ENCODE data around the gene EIF4G2.
"Not testable (repeated sequence)": the region's sequence is repeated elsewhere in the genome, so short reads cannot be mapped to it uniquely, and the experiment has no call there.

The EIF4G2 gene

DNA sequence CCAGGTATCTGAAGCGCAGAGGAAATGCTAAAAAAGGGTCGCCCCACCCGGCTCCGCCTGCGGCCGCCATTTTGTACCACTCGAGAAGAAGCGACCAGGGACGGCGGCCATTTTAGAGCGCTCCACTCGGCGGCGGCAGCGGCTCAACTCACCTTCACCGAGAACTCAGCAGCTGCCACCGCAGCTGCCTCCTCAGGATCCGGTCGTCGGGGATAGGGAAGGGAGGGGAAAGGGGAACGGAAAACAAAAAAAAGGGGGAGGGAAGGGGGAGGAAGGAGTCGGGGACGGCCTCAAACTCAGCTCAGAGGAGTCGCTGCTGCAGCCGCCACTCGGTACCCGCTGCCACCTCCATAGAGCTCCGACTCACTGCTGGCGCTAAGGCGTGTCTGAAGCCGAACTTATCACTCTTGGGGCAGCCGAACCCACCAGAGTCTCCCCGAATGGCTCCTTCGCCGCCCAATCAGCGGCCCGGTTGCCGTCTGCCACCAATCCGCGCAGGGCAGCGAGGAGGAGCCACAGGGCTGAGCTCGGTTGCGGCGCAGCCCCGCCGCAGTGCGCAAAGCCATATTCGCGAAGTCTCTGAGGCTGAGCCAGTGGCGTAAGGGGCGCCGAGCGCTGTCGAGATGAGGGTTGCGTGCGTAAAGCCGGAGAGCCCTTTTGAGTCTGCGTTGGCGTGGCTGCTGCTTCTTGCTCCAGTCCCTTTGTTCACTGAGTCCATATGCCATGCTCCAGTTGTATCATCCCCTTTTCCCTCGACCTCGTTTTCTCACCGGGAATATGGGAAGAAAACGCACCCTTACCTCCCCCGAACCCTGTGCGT is at the start of gene EIF4G2:
EIF4G2 (minus strand) TSS at position 374 of the 820 bp plus-strand sequence.
- DNase-seq (ENCODE audit: low read depth in 3 of 3): peak; percentile 95 to 97 (median 97)

- peak; percentile 87 to 95 (median 91) for DNase-seq (ENCODE audit: low read depth in 3 of 3)
Observed at GRCh38 chr11:10857709-10858438, 49.1 kb upstream of the EIF4G2 start, which contains the start of gene ZBED5. Gene ZBED5, minus strand, starts transcription at chr11:10858053. Its CDS starts 3,108 bp downstream, at chr11:10854945.

GRCh38 chr11:10857459-10857708 is 48.7 kb upstream of the EIF4G2 start:
- no peak for DNase-seq (ENCODE audit: low read depth in 3 of 3)

DNA sequence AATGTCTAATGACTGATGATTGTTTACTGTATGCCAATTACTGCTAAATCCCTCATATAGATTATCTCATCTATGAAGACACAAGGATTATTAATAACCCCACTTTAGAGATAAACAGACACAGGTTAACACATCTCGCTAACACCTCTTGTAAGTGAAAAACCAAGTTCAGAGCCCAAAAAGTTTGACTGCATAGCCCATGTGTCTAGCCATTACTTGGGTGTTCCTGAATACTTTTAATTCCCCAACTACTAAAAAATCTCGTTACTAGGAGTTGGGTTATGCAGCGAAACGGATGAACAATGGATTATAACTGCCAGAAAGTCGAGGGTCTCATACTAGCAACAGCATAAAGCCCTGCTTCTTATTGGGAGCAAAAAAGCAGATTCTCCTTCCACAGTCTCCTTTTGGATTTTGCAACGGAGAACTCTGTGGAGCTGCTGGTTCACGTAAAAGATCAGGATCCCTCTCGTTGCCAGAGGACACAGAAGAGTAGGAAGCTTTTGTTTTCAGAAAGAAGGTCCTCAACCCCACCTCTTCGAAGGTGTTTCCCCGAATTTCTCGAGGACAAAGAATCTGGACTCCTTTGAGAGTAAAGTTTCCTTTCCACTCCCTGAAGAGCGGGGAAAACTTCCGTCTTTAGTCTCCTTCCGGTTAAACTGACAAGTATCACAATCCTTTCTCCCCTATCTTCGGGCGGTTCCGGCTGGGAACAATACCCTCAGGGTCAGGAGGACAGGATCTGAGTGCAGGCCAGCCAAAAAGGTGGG is 48.1 kb upstream of the EIF4G2 start:
- peak in 1 of 3 experiments; percentile 1 for DNase-seq (ENCODE audit: low read depth in 3 of 3)

DNA sequence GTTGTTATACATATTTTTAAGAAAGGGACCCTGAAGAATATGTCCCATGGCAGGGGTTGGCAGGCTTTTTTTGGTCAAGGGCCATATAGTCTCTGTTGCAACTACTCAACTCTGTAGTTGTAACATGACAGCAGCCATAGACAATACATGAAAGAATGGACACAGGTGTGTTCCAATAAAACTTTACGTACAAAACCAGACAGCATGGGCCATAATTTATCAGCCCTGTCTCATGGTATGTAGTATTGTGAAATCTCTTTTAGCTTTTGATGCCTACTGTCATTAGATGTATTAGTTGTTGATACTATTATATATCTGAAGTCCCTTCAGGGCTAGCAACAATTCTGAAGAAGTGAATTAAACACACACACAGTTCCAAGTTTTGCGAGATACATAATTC is 46.6 kb upstream of the EIF4G2 start:
- no peak for DNase-seq (ENCODE audit: low read depth in 3 of 3)

DNA sequence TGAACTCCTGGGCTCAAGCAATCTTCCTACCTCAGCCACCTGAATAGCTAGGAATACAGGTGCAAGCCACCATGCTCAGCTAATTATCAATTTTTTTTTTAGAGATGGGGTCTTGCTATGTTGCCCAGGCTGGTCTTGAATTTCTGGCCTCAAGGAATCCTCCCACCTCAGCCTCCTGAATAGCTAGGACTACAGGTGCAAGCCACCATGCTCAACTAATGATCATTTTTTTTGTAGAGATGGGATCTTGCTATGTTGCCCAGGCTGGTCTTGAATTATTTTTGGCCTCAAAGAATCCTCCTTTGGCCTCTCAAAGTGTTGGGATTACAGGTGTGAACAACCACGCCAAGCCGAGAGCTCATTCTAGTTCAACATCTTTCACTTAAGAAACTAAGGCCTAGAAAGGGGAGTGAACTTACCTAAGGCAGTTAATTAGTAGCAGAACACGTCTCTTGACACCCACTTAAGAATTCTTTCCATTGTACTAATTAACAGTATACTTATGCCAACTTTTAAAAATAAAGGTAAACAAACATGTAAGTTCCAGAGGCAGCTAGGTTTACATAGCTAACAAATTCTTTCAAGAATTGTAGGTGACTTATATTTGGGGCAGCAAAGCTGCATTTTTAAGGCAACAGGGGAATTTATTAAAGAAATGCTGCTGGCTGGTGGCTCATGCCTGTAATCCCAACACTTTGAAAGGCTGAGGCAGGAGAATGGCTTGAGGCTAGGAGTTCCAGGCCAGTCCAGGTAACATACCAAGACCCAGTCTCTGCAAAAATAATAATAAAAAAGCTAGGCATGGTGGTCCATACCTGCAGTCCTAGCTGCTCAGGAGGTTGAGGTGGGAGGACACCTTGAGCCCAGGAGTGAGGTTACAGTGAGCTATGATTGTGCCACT is 39.5 kb upstream of the EIF4G2 start:
- DNase-seq (ENCODE audit: low read depth in 3 of 3): no peak

DNA sequence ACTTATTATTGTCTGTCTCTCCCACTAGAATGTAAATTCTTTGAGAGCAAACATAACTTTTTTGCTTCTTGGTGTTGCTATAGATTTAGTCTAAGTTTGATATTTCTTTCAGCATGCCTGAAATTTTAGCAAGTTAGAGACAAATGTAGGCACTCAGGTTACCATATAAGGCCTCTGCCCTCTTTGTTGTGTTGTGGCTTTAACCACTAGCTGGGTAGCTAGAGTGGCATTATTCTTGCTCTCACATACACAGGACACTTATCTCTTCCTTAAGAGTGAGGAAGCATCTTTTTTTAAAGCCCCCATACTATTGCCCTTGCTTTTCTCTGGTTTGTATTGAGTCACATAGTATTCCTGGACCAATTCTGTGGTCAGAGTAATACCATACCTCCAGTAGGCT is 37.9 kb upstream of the EIF4G2 start:
- no peak for DNase-seq (ENCODE audit: low read depth in 3 of 3)

GRCh38 chr11:10845589-10845988 is 36.9 kb upstream of the EIF4G2 start:
- DNase-seq (ENCODE audit: low read depth in 3 of 3): no peak

GRCh38 chr11:10844796-10845195 is 36.1 kb upstream of the EIF4G2 start:
- DNase-seq (ENCODE audit: low read depth in 3 of 3): no peak

DNA sequence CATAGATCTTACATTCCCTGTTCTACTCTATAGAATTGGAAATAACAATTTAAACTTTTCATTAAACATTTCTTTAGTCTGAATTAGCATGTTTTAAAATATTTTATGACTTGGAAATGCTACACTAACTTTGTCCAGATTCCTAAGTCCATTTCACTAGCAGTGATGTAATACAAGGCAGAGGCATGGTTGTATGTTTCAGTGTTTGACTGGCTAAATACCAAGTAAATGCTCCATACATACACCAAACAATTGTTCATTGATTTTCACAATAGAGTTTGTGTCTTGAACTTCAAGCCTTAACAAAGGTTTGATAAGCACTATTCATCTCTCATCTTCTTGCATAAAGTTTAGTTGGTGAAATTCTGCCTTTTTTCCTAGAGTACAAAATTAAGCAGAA is 35.6 kb upstream of the EIF4G2 start:
- no peak for DNase-seq (ENCODE audit: low read depth in 3 of 3)

- DNase-seq (ENCODE audit: low read depth in 3 of 3): no peak
Observed at GRCh38 chr11:10838881-10839280, 30.2 kb upstream of the EIF4G2 start.

- DNase-seq (ENCODE audit: low read depth in 3 of 3): no peak
Observed at GRCh38 chr11:10838083-10838482, 29.4 kb upstream of the EIF4G2 start.

DNA sequence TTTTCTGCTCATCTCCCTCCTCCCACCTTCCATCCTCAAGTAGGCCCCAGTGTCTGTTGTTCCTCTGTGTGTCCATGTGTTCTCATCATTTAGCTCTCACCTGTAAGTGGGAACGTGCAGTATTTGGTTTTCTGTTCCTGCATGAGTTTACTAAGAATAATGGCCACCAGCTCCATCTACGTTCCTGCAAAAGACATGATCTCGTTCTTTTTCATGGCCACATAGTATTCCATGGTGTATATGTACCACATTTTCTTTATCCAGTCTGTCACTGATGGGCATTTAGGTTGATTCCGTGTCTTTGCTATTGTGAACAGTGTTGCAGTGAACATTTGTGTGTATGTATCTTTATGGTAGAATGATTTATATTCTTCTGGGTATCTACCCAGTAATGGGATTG is 28.2 kb upstream of the EIF4G2 start:
- not testable (repeated sequence) for DNase-seq (ENCODE audit: low read depth in 3 of 3)

GRCh38 chr11:10829139-10829538 is 20.4 kb upstream of the EIF4G2 start:
- no peak for DNase-seq (ENCODE audit: low read depth in 3 of 3)

GRCh38 chr11:10828402-10828801 is 19.7 kb upstream of the EIF4G2 start:
- no peak for DNase-seq (ENCODE audit: low read depth in 3 of 3)

- DNase-seq (ENCODE audit: low read depth in 3 of 3): no peak
Observed at GRCh38 chr11:10824888-10825287, 16.2 kb upstream of the EIF4G2 start.

- no peak for DNase-seq (ENCODE audit: low read depth in 3 of 3)
Observed at GRCh38 chr11:10823152-10823579, 14.4 kb upstream of the EIF4G2 start.

DNA sequence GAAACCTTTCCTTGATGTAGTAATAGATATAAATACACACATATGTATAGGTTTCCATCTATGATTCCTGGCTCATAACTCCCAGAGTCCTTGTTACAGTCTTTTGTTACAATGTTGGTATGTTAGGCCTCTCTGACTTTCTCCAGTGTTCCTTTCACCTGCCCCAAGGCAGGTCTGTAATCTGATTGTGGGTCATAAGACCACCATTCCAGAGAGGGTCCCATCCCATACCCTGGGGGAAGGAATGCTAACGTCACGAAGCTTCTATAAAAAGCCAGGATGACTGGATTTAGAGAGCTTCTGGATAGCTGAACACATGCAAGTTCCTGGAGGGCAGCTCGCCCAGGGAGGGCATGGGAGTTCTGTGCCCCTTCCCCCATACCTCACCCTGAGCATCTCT is 13.8 kb upstream of the EIF4G2 start:
- not testable (repeated sequence) for DNase-seq (ENCODE audit: low read depth in 3 of 3)

DNA sequence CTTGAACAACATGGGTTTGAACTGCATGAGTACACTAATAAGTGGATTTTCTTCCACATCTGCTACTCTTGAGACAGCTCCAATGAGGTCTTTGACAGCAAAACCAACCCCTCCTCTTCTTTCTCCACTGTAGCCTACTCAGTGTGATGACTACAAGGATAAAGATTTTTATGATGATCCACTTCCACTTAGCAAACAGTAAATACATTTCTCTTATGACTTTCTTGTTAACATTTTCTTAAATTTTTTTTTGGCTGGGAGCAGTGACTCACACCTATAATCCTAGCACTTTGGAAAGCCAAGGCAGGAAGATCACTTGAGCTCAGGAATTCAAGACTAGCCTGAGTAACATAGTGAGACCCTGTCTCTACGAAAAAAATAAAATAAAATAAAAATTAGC is 9.9 kb upstream of the EIF4G2 start:
- no peak for DNase-seq (ENCODE audit: low read depth in 3 of 3)

- no peak for DNase-seq (ENCODE audit: low read depth in 3 of 3)
Observed at GRCh38 chr11:10813945-10814344, 5.2 kb upstream of the EIF4G2 start.

DNA sequence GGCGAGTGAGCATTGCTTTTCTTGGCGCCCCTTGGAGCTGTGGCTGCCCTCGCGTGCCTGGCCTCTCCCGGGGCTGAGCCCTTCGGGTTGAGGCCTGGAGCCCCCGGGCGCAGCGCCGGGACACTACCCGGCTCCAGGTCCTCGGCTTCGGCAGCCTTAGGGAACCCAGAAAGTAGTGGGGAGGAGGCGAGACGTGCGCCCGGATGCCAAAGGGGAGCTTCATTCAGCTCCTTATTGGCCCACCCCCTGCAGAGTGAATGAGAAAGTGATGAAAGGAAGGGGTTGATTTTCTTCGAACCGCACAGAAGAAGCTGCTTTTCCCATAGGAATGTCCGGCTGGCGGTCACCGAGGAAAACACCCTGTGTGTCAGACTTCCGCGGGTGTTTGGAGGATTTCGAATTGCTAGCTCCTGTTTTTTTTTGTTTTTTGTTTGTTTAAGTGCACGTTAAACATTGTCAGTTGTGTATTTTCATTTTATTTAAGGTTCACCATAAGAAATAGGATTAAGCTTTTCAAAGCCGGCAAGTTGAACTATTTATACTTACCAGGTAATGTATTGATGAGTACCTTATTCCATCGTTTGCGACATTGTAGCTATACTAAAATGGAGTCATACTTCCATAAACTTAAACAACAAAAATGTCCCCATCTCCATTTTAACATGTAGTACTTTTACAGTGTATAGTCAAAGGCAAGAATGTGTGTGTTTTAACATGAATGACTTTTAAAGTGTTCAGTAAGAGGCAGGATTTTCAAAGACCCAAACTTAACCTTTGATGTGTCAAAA is 841 bp upstream of the EIF4G2 start:
- peak in 2 of 3 experiments; percentile 20 to 36 for DNase-seq (ENCODE audit: low read depth in 3 of 3)

Measured in stimulated activated CD4-positive, alpha-beta T cell treated with anti-CD3 and anti-CD28 coated beads, TNF-alpha, amount 100 ng/mL, for 24 hours (primary cell).